Body of pancreas (tissue), 4 donors: ENCODE data around the gene FAM222B.

ENCODE experiments used
- POLR2A ChIP-seq, 3 donors: fragments of 450-650 bp; IDR thresholded peaks; one replicate each; pipeline ENCODE4 v1.6.1; 2016; ENCODE audit warnings: antibody characterized with exemption in 3 of 3, mild to moderate bottlenecking in 2 of 3
- TF ChIP-seq, protein P1 (sequence below), 7 experiments: fragments of 450-650 bp in 4 of 7; fragments of 200-600 bp in 3 of 7; sonication (generic) in 3 of 7; IDR thresholded peaks; one replicate each; pipeline ENCODE4 v1.5.1; 2016 to 2019; ENCODE audit warnings: antibody characterized with exemption in 7 of 7

DNA sequence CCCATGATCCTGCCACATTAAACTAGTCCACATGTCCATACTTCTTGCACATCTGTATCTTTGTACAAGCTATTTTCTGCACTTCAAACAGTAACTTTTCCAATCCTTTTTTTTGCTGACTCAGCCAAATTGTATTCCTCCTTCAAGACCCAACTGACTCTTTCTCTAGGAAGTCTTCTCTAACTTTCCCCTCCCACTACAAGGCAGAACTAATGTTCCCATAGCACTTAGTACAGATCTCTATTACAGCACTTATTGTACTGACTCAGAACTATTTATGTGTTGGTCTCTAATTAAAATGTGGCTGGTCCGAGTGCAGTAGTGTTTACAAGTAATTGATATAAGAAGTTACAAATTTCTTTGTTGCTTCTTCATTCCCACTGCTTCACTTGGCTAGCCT lies 8.2 kb downstream of the FAM222B start:
- no peak for TF ChIP-seq POLR2A (IDR thresholded peaks at IDR 0.05)
- TF ChIP-seq, protein P1, sequence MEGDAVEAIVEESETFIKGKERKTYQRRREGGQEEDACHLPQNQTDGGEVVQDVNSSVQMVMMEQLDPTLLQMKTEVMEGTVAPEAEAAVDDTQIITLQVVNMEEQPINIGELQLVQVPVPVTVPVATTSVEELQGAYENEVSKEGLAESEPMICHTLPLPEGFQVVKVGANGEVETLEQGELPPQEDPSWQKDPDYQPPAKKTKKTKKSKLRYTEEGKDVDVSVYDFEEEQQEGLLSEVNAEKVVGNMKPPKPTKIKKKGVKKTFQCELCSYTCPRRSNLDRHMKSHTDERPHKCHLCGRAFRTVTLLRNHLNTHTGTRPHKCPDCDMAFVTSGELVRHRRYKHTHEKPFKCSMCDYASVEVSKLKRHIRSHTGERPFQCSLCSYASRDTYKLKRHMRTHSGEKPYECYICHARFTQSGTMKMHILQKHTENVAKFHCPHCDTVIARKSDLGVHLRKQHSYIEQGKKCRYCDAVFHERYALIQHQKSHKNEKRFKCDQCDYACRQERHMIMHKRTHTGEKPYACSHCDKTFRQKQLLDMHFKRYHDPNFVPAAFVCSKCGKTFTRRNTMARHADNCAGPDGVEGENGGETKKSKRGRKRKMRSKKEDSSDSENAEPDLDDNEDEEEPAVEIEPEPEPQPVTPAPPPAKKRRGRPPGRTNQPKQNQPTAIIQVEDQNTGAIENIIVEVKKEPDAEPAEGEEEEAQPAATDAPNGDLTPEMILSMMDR (IDR thresholded peaks at IDR 0.05), result no peak
